Ovary (tissue), 9 donors: ENCODE data around the gene PCBP3. TPM values are rescaled to one million over a fixed set of nuclear protein-coding genes. Genes with fewer than 3 reads are reported as not detected.

Source experiments
- DNase-seq, 5 donors: peaks; one replicate each; pipeline ENCODE4 v3.0.0-alpha.2; 2019 to 2020
- H3K27ac ChIP-seq, 2 donors: fragments of 200-600 bp; one replicate each; pipeline versions ENCODE4 v1.5.1 to v1.8.0; 2019 to 2022
- H3K27me3 ChIP-seq: fragments of 200-600 bp; one replicate; pipeline ENCODE4 v1.8.0; 2022
- H3K36me3 ChIP-seq: fragments of 200-600 bp; sonication (generic); one replicate; pipeline ENCODE4 v1.5.1; 2019
- H3K4me1 ChIP-seq: one replicate; pipeline ENCODE4 v1.8.1; 2013; ENCODE audit warnings: mild to moderate bottlenecking, moderate library complexity; ENCODE audit not compliant: insufficient read depth
- H3K4me3 ChIP-seq: fragments of 200-600 bp; sonication (generic); one replicate; pipeline ENCODE4 v1.5.1; 2017
- H3K9me3 ChIP-seq, 2 donors: fragments of 200-600 bp in 1 of 2; sonication (generic) in 1 of 2; one replicate each; pipeline versions ENCODE4 v1.5.1 to v1.8.1; 2013 to 2019; ENCODE audit warnings: mild to moderate bottlenecking in 1 of 2, moderate library complexity in 1 of 2
- EP300 ChIP-seq: sonication (generic); formaldehyde crosslinking; IDR thresholded peaks from one replicate; pipeline ENCODE4 v1.6.1; 2017; ENCODE audit warnings: antibody characterized with exemption
- POLR2A ChIP-seq: fragments of 450-650 bp; IDR thresholded peaks from one replicate; pipeline ENCODE4 v1.6.1; 2017; ENCODE audit warnings: antibody characterized with exemption, mild to moderate bottlenecking, moderate library complexity
- WGBS, 3 donors: extraction: QIAGEN DNeasy Blood & Tissue Kit in 1 of 3; methylation state at CpG; one replicate each; pipeline versions ENCODE4 v1.1.5 to v1.1.7; 2013 to 2017; 5-methylcytosine and 5-hydroxymethylcytosine counted together
- intact Hi-C, 4 donors: fragments of 100-400 bp; cut with DNase I; formaldehyde crosslinking; loops; one replicate each; pipeline versions ENCODE4 v1.11.0 to v1.15.1; 2022 to 2023
- polyA plus RNA-seq, 2 donors: library from polyadenylated mRNA; stranded (reverse); fragments of 200-250 nt in 1 of 2; fragments of 350-450 nt in 1 of 2; fragmentation: Illumina TruSeq in 1 of 2; extraction: RNeasy Lipid Tissue Mini Kit (QIAGEN cat#74804) in 1 of 2; gene quantifications; one replicate each; pipeline ENCODE4 v1.2.3, GENCODE V29; 2013 to 2014
- total RNA-seq, 7 donors: library from RNA; depleted of rRNA in 2 of 7; stranded (reverse); fragments of >200 nt in 2 of 7; fragmentation: NEBNext Ultra II Directional in 3 of 7; extraction: Animal tissue kit (Norgen Biotek cat#: 25700) in 3 of 7; gene quantifications; one replicate each; pipeline versions ENCODE4 v1.1.0 to v1.2.4, GENCODE V29; 2016 to 2023
- TF ChIP-seq, protein P1 (sequence below), 3 donors: fragments of 450-650 bp in 2 of 3; fragments of 200-600 bp in 1 of 3; IDR thresholded peaks; one replicate each; pipeline versions ENCODE4 v1.5.1 to v1.8.0; 2016 to 2022; ENCODE audit warnings: antibody characterized with exemption in 3 of 3, mild to moderate bottlenecking in 1 of 3
- donor health status: DM: no; HTN: no; CAD: no; lungs with moderate emphysema.
- donor health status: DM: no; HTN: no; CAD: no.
- donor health status: Bipolar disorder and iron deficiency.
- donor health status: DM: yes; HTN: yes; CAD: no.
- donor health status: DM: no; HTN: no; CAD: no.
- donor health status: DM: yes; HTN: yes; CAD: no.

PCBP3 gene
- total and polyA plus RNA-seq, 9 donors: 2.4 to 10.1 (median 5.4) TPM

DNA sequence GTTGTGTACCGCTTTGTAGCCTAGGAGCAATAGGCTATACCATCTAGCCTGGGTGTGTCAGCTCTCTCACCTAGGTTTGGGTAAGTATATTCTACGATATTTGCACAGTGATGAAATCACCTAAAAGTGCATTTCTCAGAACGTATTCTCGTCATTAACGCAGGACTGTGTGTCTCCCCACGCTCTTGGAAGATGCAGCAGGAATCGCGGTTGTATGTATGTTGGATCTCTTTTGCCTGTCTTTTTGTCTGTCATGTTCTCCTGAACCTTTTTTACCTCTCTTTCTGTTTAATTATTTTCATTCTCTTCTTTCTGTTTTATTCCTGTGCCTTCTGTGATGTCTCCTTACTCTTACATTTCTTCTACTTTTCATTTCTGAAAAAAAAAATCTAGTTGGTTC, 197.5 kb downstream of the PCBP3 start:
- 84 to 98% (median 97%) methylated on average over 8 of the region's 8 CpGs for WGBS, 3 donors
- Histone ChIP-seq H3K27me3 (no peaks in the 10 kb centered on the region), H3K9me3 (peaks cover 0 to 4% of the 10 kb centered on the region in 2 donors), H3K4me3 (no peak overlapping the region), H3K27ac (no peak overlapping the region), H3K36me3 (no peaks in the 10 kb centered on the region), H3K4me1 (no peaks in the 10 kb centered on the region)
- intact Hi-C loops: no loop called here
- DNase-seq: no peak
- TF ChIP-seq EP300 (no peak), POLR2A (no peak)
- TF ChIP-seq, protein P1, sequence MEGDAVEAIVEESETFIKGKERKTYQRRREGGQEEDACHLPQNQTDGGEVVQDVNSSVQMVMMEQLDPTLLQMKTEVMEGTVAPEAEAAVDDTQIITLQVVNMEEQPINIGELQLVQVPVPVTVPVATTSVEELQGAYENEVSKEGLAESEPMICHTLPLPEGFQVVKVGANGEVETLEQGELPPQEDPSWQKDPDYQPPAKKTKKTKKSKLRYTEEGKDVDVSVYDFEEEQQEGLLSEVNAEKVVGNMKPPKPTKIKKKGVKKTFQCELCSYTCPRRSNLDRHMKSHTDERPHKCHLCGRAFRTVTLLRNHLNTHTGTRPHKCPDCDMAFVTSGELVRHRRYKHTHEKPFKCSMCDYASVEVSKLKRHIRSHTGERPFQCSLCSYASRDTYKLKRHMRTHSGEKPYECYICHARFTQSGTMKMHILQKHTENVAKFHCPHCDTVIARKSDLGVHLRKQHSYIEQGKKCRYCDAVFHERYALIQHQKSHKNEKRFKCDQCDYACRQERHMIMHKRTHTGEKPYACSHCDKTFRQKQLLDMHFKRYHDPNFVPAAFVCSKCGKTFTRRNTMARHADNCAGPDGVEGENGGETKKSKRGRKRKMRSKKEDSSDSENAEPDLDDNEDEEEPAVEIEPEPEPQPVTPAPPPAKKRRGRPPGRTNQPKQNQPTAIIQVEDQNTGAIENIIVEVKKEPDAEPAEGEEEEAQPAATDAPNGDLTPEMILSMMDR (IDR thresholded peaks at IDR 0.05): no peak

GRCh38 chr21:45843426-45843825, 199.9 kb downstream of the PCBP3 start:
- TF ChIP-seq EP300 (no peak), POLR2A (no peak)
- TF ChIP-seq, protein P1 (IDR thresholded peaks at IDR 0.05): no peak
- no peak for DNase-seq
- Histone ChIP-seq H3K4me3 (no peak overlapping the region), H3K27ac (no peak overlapping the region), H3K4me1 (no peaks in the 10 kb centered on the region), H3K9me3 (peaks cover 0 to 4% of the 10 kb centered on the region in 2 donors), H3K27me3 (no peaks in the 10 kb centered on the region), H3K36me3 (no peaks in the 10 kb centered on the region)
- 47 to 57% (median 54%) methylated on average over 2 of the region's 2 CpGs for WGBS, 3 donors
- intact Hi-C loops: no loop called here

DNA sequence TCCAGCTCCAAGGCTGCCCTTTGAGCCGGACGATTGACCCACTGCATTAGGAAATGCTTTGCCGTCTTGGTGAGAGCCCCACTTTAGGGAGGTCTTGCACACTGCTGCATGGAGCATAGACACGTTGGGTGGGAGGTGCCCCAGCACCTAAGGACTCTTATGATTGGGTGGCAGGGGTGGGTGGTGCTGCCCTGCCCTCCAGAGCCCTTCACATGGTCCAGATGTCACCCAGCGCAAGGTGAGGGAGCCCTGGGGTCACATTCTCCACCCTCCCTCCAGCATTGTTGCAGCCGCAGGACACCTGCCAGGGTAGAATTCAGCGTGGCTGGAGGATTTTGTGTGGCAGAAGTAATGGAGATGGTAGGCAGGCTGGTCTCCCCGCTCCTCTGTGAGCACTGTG, 200.7 kb downstream of the PCBP3 start:
- TF ChIP-seq EP300: no peak
- no peak for TF ChIP-seq POLR2A

DNA sequence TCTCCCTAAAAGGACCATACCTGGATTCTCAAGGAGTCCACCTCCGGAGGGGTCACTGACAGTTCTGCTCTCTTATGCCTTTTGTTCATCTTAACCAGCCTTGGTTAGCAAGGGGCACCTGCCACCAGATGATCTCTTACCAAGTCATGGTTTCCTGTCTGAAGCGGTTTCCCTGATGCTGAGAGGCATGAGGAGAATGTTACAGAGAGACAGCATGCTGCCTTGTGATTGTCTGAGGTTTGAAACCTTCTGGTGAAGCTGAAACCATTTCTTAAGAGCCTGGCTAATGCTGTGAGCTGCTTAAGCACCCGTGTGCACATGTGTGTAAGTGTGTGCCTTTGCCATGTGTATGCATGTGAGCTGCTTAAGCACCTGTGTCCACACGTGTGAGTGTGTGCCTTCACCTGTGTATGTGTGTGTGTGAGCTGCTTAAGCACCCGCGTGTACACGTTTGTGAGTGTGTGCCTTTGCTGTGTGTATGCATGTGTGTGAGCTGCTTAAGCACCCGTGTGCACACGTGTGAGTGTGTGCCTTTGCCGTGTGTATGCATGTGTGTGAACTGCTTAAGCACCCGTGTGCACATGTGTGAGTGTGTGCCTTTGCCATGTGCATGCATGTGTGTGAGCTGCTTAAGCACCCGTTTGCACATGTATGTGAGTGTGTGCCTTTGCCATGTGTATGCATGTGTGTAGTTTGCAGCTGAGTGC, 201.7 kb downstream of the PCBP3 start:
- peaks cover 0 to 4% of the 10 kb centered on the region in 2 donors for H3K9me3 ChIP-seq
- WGBS, 3 donors: 90% methylated on average over 12 of the region's 12 CpGs
- TF ChIP-seq POLR2A: no peak
- no peak for TF ChIP-seq EP300
- TF ChIP-seq, protein P1 (IDR thresholded peaks at IDR 0.05): no peak
- intact Hi-C loops: no loop called here
- no peak overlapping the region for H3K4me3 ChIP-seq
- no peaks in the 10 kb centered on the region for H3K27me3 ChIP-seq
- H3K27ac ChIP-seq: no peak overlapping the region
- no peak for DNase-seq
- H3K4me1 ChIP-seq: no peaks in the 10 kb centered on the region
- no peaks in the 10 kb centered on the region for H3K36me3 ChIP-seq

More for the DNA sequence above, 200.7 kb downstream of the PCBP3 start:
- Histone ChIP-seq H3K9me3 (peaks cover 0 to 4% of the 10 kb centered on the region in 2 donors), H3K36me3 (no peaks in the 10 kb centered on the region), H3K27me3 (no peaks in the 10 kb centered on the region), H3K27ac (no peak overlapping the region), H3K4me1 (no peaks in the 10 kb centered on the region), H3K4me3 (no peak overlapping the region)
- WGBS, 3 donors: 88 to 91% (median 90%) methylated on average over 8 of the region's 8 CpGs
- intact Hi-C loops: no loop called here
- peak in 1 of 5 donors; percentile 12 for DNase-seq

DNA sequence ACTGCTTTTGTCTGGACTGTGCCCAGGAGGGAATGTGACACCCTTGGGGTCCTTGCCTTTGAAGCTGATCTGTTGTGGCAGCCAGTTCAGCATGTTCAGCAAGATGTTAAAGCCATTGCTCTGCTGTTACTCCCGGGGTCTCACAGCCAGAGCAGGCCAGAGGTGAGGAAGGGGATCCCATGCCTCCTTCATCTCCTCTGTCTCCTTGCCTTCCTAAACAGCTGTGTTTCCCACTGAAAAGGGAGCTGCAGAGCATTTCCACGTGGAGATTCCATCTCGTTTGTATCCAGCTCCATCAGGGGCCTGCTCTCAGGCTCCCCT, 202.2 kb downstream of the PCBP3 start:
- Histone ChIP-seq H3K27me3 (no peaks in the 10 kb centered on the region), H3K4me3 (no peak overlapping the region), H3K27ac (no peak overlapping the region), H3K36me3 (no peaks in the 10 kb centered on the region), H3K9me3 (peaks cover 0 to 4% of the 10 kb centered on the region in 2 donors), H3K4me1 (no peaks in the 10 kb centered on the region)
- 52 to 59% (median 58%) methylated on average over 3 of the region's 3 CpGs for WGBS, 3 donors
- no peak for DNase-seq
- intact Hi-C loops: no loop called here
- TF ChIP-seq, protein P1 (IDR thresholded peaks at IDR 0.05): no peak
- TF ChIP-seq POLR2A: no peak
- no peak for TF ChIP-seq EP300
